A549 (cell line): ENCODE results near the gene ABLIM1. TPM values are rescaled to one million over a fixed set of nuclear protein-coding genes. Genes with fewer than 3 reads are reported as not detected.

Experiments
- ATAC-seq, 2 experiments: fragments of 200-7000 bp in 1 of 2; fragments of >200 bp in 1 of 2; cut with Nextera tagmentation in 1 of 2; cut with Tn5 transposase in 1 of 2; 3 replicates each; pipeline versions ENCODE4 v1.8.0 to v1.9.1; 2018 to 2020; ENCODE audit warnings: mild to moderate bottlenecking in 1 of 2, moderate library complexity in 1 of 2
- CTCF ChIA-PET: fragments of 300-600 bp; sonication (Branson Sonifier 250); formaldehyde crosslinking; extraction: SDS; loops from one replicate; lab custom pipeline; 2021; ENCODE audit warnings: antibody characterized with exemption, inconsistent platforms; lab: Yijun Ruan, JAX
- POLR2A ChIA-PET: fragments of 350-600 bp; formaldehyde crosslinking; extraction: SDS; loops from one replicate; lab custom pipeline; 2021; ENCODE audit warnings: antibody characterized with exemption, inconsistent platforms; lab: Yijun Ruan, JAX
- DNase-seq, 2 experiments: peaks; one replicate each; pipeline versions ENCODE4 v3.0.0 to v3.0.0-alpha.2; 2011 to 2016; ENCODE audit warnings: low read depth in 1 of 2, low spot score in 1 of 2
- FAIRE-seq: peaks from 2 replicates; lab custom pipeline; 2011; peaks lifted over from hg19 to GRCh38; lab: Jason Lieb, UNC
- H3K27ac ChIP-seq, 2 experiments: fragments of >200 bp; sonication (Bioruptor Twin); formaldehyde crosslinking; 3 replicates each; pipeline ENCODE4 v1.5.1; 2016 to 2017
- H3K4me1 ChIP-seq: fragments of >200 bp; sonication (Bioruptor Twin); formaldehyde crosslinking; 3 replicates; pipeline ENCODE4 v1.6.1; 2016
- H3K4me2 ChIP-seq: fragments of >200 bp; sonication (Bioruptor Twin); formaldehyde crosslinking; 3 replicates; pipeline ENCODE4 v1.6.1; 2016
- H3K4me3 ChIP-seq: fragments of >200 bp; sonication (Bioruptor Twin); formaldehyde crosslinking; 3 replicates; pipeline ENCODE4 v1.5.1; 2016
- H3K9me3 ChIP-seq: fragments of >200 bp; sonication (Bioruptor Twin); formaldehyde crosslinking; 3 replicates; pipeline ENCODE4 v1.6.1; 2016
- BHLHE40 ChIP-seq: IDR thresholded peaks from 2 replicates; pipeline ENCODE4 v1.6.1; 2012; ENCODE audit warnings: low read depth, low read length, inconsistent platforms
- CBX2 ChIP-seq: fragments of 200-600 bp; sonication (generic); IDR thresholded peaks from 2 replicates; pipeline ENCODE4 v1.6.1; 2016; ENCODE audit warnings: low read depth, mild to moderate bottlenecking, borderline replicate concordance
- CEBPB ChIP-seq, 2 experiments: fragments of >200 bp in 1 of 2; sonication (Bioruptor Twin) in 1 of 2; formaldehyde crosslinking in 1 of 2; IDR thresholded peaks; 2 replicates each; pipeline ENCODE4 v1.6.1; 2012 to 2016
- CHD4 ChIP-seq: fragments of 200-600 bp; sonication (generic); IDR thresholded peaks from 2 replicates; pipeline ENCODE4 v1.6.1; 2016; ENCODE audit warnings: antibody characterized with exemption, mild to moderate bottlenecking, borderline replicate concordance
- CTCF ChIP-seq: fragments of >200 bp; sonication (Bioruptor Twin); formaldehyde crosslinking; IDR thresholded peaks from 3 replicates; pipeline ENCODE4 v1.5.1; 2016
- EHMT2 ChIP-seq: fragments of 200-600 bp; sonication (generic); IDR thresholded peaks from 2 replicates; pipeline ENCODE4 v1.6.1; 2016; ENCODE audit warnings: antibody characterized with exemption, low read depth, mild to moderate bottlenecking, moderate library complexity
- ELK1 ChIP-seq: fragments of 150-350 bp; IDR thresholded peaks from 2 replicates; pipeline ENCODE4 v1.6.1; 2014; ENCODE audit warnings: low read depth, mild to moderate bottlenecking, low read length
- ESRRA ChIP-seq: fragments of 150-350 bp; IDR thresholded peaks from 2 replicates; pipeline ENCODE4 v1.6.1; 2014; ENCODE audit warnings: mild to moderate bottlenecking, low read length, borderline replicate concordance
- FOSL2 ChIP-seq, 2 experiments: fragments of 450-650 bp in 1 of 2; fragments of >200 bp in 1 of 2; sonication (Bioruptor Twin) in 1 of 2; formaldehyde crosslinking; IDR thresholded peaks; 2 replicates each; pipeline versions ENCODE4 v1.5.0 to v1.6.1; 2016 to 2020; ENCODE audit warnings: mild to moderate bottlenecking in 1 of 2, moderate library complexity in 1 of 2
- FOXS1 ChIP-seq: fragments of 250-450 bp; sonication (Bioruptor Pico); IDR thresholded peaks from 2 replicates; pipeline ENCODE4 v1.5.0; 2020; ENCODE audit warnings: mild to moderate bottlenecking, moderate library complexity
- HEYL ChIP-seq: fragments of 250-450 bp; sonication (Bioruptor Pico); IDR thresholded peaks from 2 replicates; pipeline ENCODE4 v1.8.0; 2021; ENCODE audit warnings: mild to moderate bottlenecking, moderate library complexity
- HOXA7 ChIP-seq: fragments of 250-450 bp; sonication (Bioruptor Pico); IDR thresholded peaks from 2 replicates; pipeline ENCODE4 v1.5.0; 2020; ENCODE audit warnings: mild to moderate bottlenecking, moderate library complexity
- HOXB13 ChIP-seq: fragments of 250-450 bp; sonication (Bioruptor Pico); IDR thresholded peaks from 2 replicates; pipeline ENCODE4 v1.5.0; 2020; ENCODE audit warnings: low read depth, mild to moderate bottlenecking, moderate library complexity
- HOXB5 ChIP-seq: fragments of 250-450 bp; sonication (Bioruptor Pico); IDR thresholded peaks from 2 replicates; pipeline ENCODE4 v1.5.0; 2020; ENCODE audit warnings: mild to moderate bottlenecking, moderate library complexity
- JUN ChIP-seq, 2 experiments: fragments of >200 bp; sonication (Bioruptor Twin); formaldehyde crosslinking; IDR thresholded peaks; 2 replicates in 1 of 2; 3 replicates in 1 of 2; pipeline ENCODE4 v1.6.1; 2016 to 2017
- KDM5A ChIP-seq: fragments of 200-600 bp; sonication (generic); IDR thresholded peaks from 2 replicates; pipeline ENCODE4 v1.6.1; 2016; ENCODE audit warnings: antibody characterized with exemption, mild to moderate bottlenecking
- MAFK ChIP-seq: fragments of 450-650 bp; IDR thresholded peaks from 2 replicates; pipeline ENCODE4 v1.6.1; 2014; ENCODE audit not compliant: partially characterized antibody
- MAZ ChIP-seq: fragments of 150-350 bp; IDR thresholded peaks from 2 replicates; pipeline ENCODE4 v1.6.1; 2014; ENCODE audit warnings: antibody characterized with exemption, low read depth, low read length, borderline replicate concordance
- NFE2L2 ChIP-seq: fragments of 150-350 bp; conservative IDR thresholded peaks from 2 replicates; pipeline ENCODE4 v1.6.1; 2014; ENCODE audit warnings: low read length
- NPAS2 ChIP-seq: fragments of 250-450 bp; sonication (Bioruptor Pico); IDR thresholded peaks from 2 replicates; pipeline ENCODE4 v1.8.0; 2022; ENCODE audit warnings: mild to moderate bottlenecking, moderate library complexity, borderline replicate concordance
- POLR2A ChIP-seq: IDR thresholded peaks from 2 replicates; pipeline ENCODE4 v1.6.1; 2012; ENCODE audit warnings: mild to moderate bottlenecking, low read length
- RARB ChIP-seq: fragments of 250-450 bp; sonication (Bioruptor Pico); IDR thresholded peaks from 2 replicates; pipeline ENCODE4 v1.8.0; 2021; ENCODE audit warnings: mild to moderate bottlenecking, moderate library complexity
- REST ChIP-seq: fragments of 200-600 bp; sonication (generic); IDR thresholded peaks from 2 replicates; pipeline ENCODE4 v1.6.1; 2016; ENCODE audit warnings: antibody characterized with exemption, mild to moderate bottlenecking, moderate library complexity
- RNF2 ChIP-seq: fragments of 200-600 bp; sonication (generic); IDR thresholded peaks from 2 replicates; pipeline ENCODE4 v1.6.1; 2016; ENCODE audit warnings: low read depth, mild to moderate bottlenecking, antibody characterized with exemption, moderate library complexity, borderline replicate concordance
- TFCP2L1 ChIP-seq: fragments of 250-450 bp; sonication (Bioruptor Pico); IDR thresholded peaks from 2 replicates; pipeline ENCODE4 v1.5.0; 2021; ENCODE audit warnings: mild to moderate bottlenecking
- TP53 ChIP-seq: fragments of 250-450 bp; sonication (Bioruptor Pico); IDR thresholded peaks from 2 replicates; pipeline ENCODE4 v1.5.0; 2021; ENCODE audit warnings: mild to moderate bottlenecking, moderate library complexity
- USF2 ChIP-seq: fragments of 450-650 bp; IDR thresholded peaks from 2 replicates; pipeline ENCODE4 v1.6.1; 2014; ENCODE audit warnings: antibody characterized with exemption
- ZFP36 ChIP-seq: fragments of 450-650 bp; IDR thresholded peaks from 2 replicates; pipeline ENCODE4 v1.6.1; 2014; ENCODE audit warnings: borderline replicate concordance; ENCODE audit not compliant: partially characterized antibody
- WGBS: methylation state at CpG from one replicate; pipeline ENCODE4 v1.1.6; 2017; ENCODE audit errors: missing lambda C conversion rate; 5-methylcytosine and 5-hydroxymethylcytosine counted together
- polyA plus RNA-seq, 4 experiments: library from polyadenylated mRNA; depleted of rRNA in 3 of 4; stranded (reverse); fragments of >200 nt; fragmentation: RNase III in 1 of 4; extraction: RNeasy Plus Mini Kit Qiagen cat#74134 plus additional on column Dnase treatment in 1 of 4; gene quantifications; 2 replicates in 3 of 4; 3 replicates in 1 of 4; pipeline ENCODE4 v1.2.3, GENCODE V29; 2011 to 2017

The ABLIM1 gene
- polyA plus RNA-seq, 2 of the 4 experiments (the other 2 are of a cell fraction): 21.4 to 70.2 TPM

- TF ChIP-seq CTCF (no peak), ELK1 (no peak), POLR2A (no peak), TP53 (no peak), FOSL2 (IDR thresholded peaks at IDR 0.05) (peak; percentile 64; the same call in 1 of the 2 replicates), FOSL2 (CRISPR knock-in tag; IDR thresholded peaks at IDR 0.05) (peak; percentile 80), CBX2 (no peak), MAZ (no peak), HOXB5 (CRISPR knock-in tag) (no peak), EHMT2 (no peak), NFE2L2 (no peak), CEBPB (IDR thresholded peaks at IDR 0.05) (peak; percentile 92 to 97), KDM5A (no peak), HEYL (CRISPR knock-in tag) (no peak), BHLHE40 (no peak), MAFK (no peak)
These were observed 9.7 kb downstream of the ABLIM1 start (continued) for GRCh38 chr10:114648368-114648767.

- FAIRE-seq: no peak
- no peak for TF ChIP-seq ZFP36
- no peak for TF ChIP-seq FOSL2 (IDR thresholded peaks at IDR 0.05)
- TF ChIP-seq FOSL2 (CRISPR knock-in tag; IDR thresholded peaks at IDR 0.05): peak; percentile 31; the same call in 1 of the 2 replicates
- TF ChIP-seq, all 56 proteins: peak for 1
- ATAC-seq (peak in 1 of 2 experiments; percentile 44; a peak in 3 of 6 replicates), DNase-seq (no peak)
- Histone ChIP-seq H3K4me3 (no peak overlapping the region), H3K9me3 (no peaks in the 10 kb centered on the region), H3K27ac (peak overlapping the region; percentile 35 to 80), H3K4me1 (peaks cover 63% of the 10 kb centered on the region), H3K4me2 (peak overlapping the region; percentile 68)
- ChIA-PET CTCF (interaction anchor here (0.6 to 2.4 kb wide), 8 partner anchors 12 to 176 kb away, joined by 3 to 11 read pairs (median 3); no protein-coding TSS in a partner anchor), POLR2A (interaction anchor here (1.1 kb wide), 1 partner anchor 16 kb away, joined by 3 read pairs; no protein-coding TSS in a partner anchor)
- WGBS: 84% methylated on average over 2 of the region's 2 CpGs
These were observed 10.4 kb downstream of the ABLIM1 start for GRCh38 chr10:114647545-114648138.

- CTCF ChIA-PET: interaction anchor here (0.6 to 2.4 kb wide), 4 partner anchors 12 to 175 kb away, joined by 3 to 11 read pairs (median 3); no protein-coding TSS in a partner anchor
- H3K4me3 ChIP-seq: no peak overlapping the region
- no peaks in the 10 kb centered on the region for H3K9me3 ChIP-seq
- FAIRE-seq (no peak), DNase-seq (no peak), ATAC-seq (no peak)
- TF ChIP-seq CHD4: no peak
- TF ChIP-seq RNF2: no peak
- TF ChIP-seq FOXS1 (CRISPR knock-in tag): no peak
- TF ChIP-seq FOSL2 (IDR thresholded peaks at IDR 0.05): no peak
- TF ChIP-seq FOSL2 (CRISPR knock-in tag; IDR thresholded peaks at IDR 0.05): no peak
- no peak for TF ChIP-seq CEBPB (IDR thresholded peaks at IDR 0.05)
- no peak for TF ChIP-seq NPAS2 (CRISPR knock-in tag)
- no peak for TF ChIP-seq REST
- no peak for TF ChIP-seq RARB (CRISPR knock-in tag)
- no peak for TF ChIP-seq USF2
- no peak for TF ChIP-seq TFCP2L1 (CRISPR knock-in tag)
- TF ChIP-seq HOXA7: no peak
- no peak for TF ChIP-seq ESRRA
- TF ChIP-seq JUN (IDR thresholded peaks at IDR 0.05): no peak
- TF ChIP-seq HOXB13 (CRISPR knock-in tag): no peak
- no peak for TF ChIP-seq KDM5A
- H3K4me1 ChIP-seq: peaks cover 63% of the 10 kb centered on the region
- H3K4me2 ChIP-seq: no peak overlapping the region; the same call in 1 of the 3 replicates
- 0 out of 6 replicates have a peak overlapping the region, but pooled peaks of 1 of the 2 experiments have one; percentile 15 for H3K27ac ChIP-seq
- POLR2A ChIA-PET: no interaction called here
- 86% methylated on average over 5 of the region's 5 CpGs for WGBS
These were observed 11.6 kb downstream of the ABLIM1 start for GRCh38 chr10:114646426-114646825.
